NT2/D1 (cell line): Measurements from ENCODE around the gene CFHR1.
"Not testable (repeated sequence)": the region's sequence is repeated elsewhere in the genome, so short reads cannot be mapped to it uniquely, and the experiment has no call there.

Experiments used
- SUZ12 ChIP-seq: IDR thresholded peaks from 2 replicates; pipeline ENCODE4 v1.6.1; 2011; ENCODE audit not compliant: insufficient read length, insufficient read depth; ENCODE audit errors: extremely low read depth
- YY1 ChIP-seq: IDR thresholded peaks from 2 replicates; pipeline ENCODE4 v1.6.1; 2011; ENCODE audit not compliant: insufficient read length, insufficient read depth
- ZNF274 ChIP-seq: IDR thresholded peaks from 2 replicates; pipeline ENCODE4 v1.6.1; 2011; ENCODE audit warnings: mild to moderate bottlenecking, low read depth, low read length

GRCh38 chr1:196769823-196770222 lies 49.7 kb upstream of the CFHR1 start:
- not testable (repeated sequence) for TF ChIP-seq YY1, ZNF274, SUZ12
